Measurements from ENCODE around the gene ATP5PB.

Gene ATP5PB

DNA sequence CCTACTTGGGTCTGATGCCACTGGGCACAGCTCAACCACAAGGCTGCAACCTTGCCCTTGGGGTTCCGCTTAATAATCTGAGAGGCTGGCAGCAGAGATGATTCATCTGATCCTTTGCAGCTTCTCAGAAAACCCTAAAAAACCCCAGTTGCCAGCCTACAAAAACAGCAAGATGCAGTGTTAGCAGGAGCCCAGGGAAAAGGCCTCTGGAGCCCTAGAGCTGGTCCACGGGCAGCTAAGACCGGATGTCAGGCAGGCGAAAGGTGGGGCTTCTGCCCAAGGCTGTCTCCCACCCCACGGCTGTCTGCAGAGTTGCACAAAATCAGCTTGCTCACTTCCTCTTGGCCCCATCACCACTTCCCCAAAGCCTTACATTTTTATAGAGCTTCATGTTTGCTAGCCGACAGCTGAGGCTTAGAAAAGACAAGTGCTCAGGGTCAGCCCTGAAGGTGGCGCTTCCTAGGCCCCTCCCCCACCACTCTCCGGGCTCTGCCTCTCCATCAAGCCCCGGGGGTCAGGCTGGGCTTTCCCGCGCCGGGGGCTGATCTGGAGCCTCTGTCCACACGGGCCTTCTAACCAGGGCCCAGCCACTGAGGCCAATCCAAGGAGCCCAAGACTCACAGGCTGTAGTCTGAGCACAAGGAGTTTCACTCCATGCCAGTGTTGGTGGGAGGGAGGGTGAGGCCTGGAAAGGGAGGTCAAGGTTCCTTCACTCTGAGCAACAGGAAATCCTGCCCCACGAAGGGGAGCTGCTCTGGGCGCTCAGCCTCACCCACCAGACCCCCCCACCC is 58.3 kb downstream of the ATP5PB start:
- DNase-seq (ENCODE audit: low spot score), result peak; percentile 6

DNA sequence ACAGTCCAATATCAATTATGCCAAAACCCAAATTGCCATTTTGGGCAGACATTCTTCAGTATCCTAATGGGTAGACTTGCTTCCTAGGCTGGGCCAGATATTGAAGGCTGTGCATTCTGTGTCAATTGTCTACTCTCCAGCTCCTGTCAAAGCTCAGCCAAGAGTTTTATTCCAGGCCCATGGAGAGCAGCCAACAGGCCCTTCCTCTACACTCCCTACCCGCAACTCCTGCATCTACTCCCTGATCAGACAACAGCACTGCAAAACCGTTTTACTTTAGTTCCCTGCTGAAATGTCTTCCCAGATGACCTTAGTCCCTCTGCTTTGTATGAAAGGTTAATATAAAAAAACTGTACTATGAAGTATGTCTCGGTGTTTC is 60.7 kb downstream of the ATP5PB start:
- no peak for DNase-seq (ENCODE audit: low spot score)

DNA sequence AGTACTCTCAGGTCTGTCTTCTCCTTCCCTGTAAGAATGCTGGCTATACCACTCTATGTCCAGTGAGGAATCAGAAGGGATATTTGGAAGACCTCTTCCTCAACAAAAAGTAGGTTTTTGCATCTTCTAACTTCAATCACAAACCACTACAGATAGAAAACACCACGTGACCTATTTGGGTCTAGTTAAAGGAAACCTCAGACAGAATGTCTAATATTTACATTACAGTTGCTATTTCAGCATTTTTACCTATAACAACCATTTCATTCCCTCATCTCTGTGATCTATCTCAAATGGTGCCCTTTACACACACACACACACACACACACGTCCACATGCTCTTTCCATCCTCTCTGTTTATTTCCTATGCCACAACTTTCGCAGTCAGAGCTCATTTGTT is 62.1 kb downstream of the ATP5PB start:
- no peak for DNase-seq (ENCODE audit: low spot score)
